Colonic mucosa (tissue), 4 donors: Measurements from ENCODE around the gene ERICH6B. TPM values are rescaled to one million over a fixed set of nuclear protein-coding genes. Genes with fewer than 3 reads are reported as not detected.

Experiments used
- DNase-seq: peaks from one replicate; pipeline ENCODE4 v3.0.0-alpha.2; 2020
- H3K27ac ChIP-seq: fragments of 200-600 bp; one replicate; pipeline ENCODE4 v1.8.0; 2021
- H3K27me3 ChIP-seq: fragments of 200-600 bp; one replicate; pipeline ENCODE4 v1.8.0; 2021
- H3K36me3 ChIP-seq: fragments of 200-600 bp; one replicate; pipeline ENCODE4 v1.8.0; 2021
- H3K4me1 ChIP-seq: fragments of 200-600 bp; one replicate; pipeline ENCODE4 v1.8.0; 2021; ENCODE audit warnings: mild to moderate bottlenecking
- H3K4me3 ChIP-seq: fragments of 200-600 bp; one replicate; pipeline ENCODE4 v1.8.0; 2021
- H3K9ac ChIP-seq, 2 donors: one replicate each; pipeline ENCODE4 v1.7.0; 2013; ENCODE audit warnings: control low read depth in 2 of 2, low read depth in 2 of 2, low read length in 2 of 2
- H3K9me3 ChIP-seq: fragments of 200-600 bp; one replicate; pipeline ENCODE4 v1.8.0; 2021
- CTCF ChIP-seq: fragments of 200-600 bp; IDR thresholded peaks from one replicate; pipeline ENCODE4 v1.8.0; 2022; ENCODE audit warnings: antibody characterized with exemption, mild to moderate bottlenecking
- intact Hi-C: fragments of 100-400 bp; cut with DNase I; formaldehyde crosslinking; loops from one replicate; pipeline ENCODE4 v1.14.1; 2022
- total RNA-seq, 2 donors: library from RNA; stranded (reverse); fragmentation: NEBNext Ultra II Directional in 1 of 2; extraction: Animal tissue kit (Norgen Biotek cat#: 25700) in 1 of 2; gene quantifications; one replicate each; pipeline ENCODE4 v1.2.1, GENCODE V29; 2021
- donor health status: healthy.
- donor health status: DM: no; HTN: no; CAD: no.
- donor health status: DM: no; HTN: no; CAD: no.

The ERICH6B gene
- total RNA-seq, 2 donors from 2014 or later: not detected

- TF ChIP-seq CTCF: no peak
- intact Hi-C loops: no loop called here
Measured at GRCh38 chr13:45596800-45597475, 18.6 kb downstream of the ERICH6B start.

GRCh38 chr13:45595965-45596364 lies 19.6 kb downstream of the ERICH6B start:
- Histone ChIP-seq H3K4me1 (no peaks in the 10 kb centered on the region), H3K27ac (no peak overlapping the region), H3K9ac (no peak overlapping the region), H3K27me3 (no peaks in the 10 kb centered on the region), H3K4me3 (no peak overlapping the region), H3K9me3 (no peaks in the 10 kb centered on the region), H3K36me3 (no peaks in the 10 kb centered on the region)
- intact Hi-C loops: no loop called here
- TF ChIP-seq CTCF: no peak
- no peak for DNase-seq

More at GRCh38 chr13:45596800-45597475, 18.6 kb downstream of the ERICH6B start:
- H3K4me3 ChIP-seq: no peak overlapping the region
- no peak overlapping the region for H3K9ac ChIP-seq
- no peaks in the 10 kb centered on the region for H3K27me3 ChIP-seq
- no peaks in the 10 kb centered on the region for H3K36me3 ChIP-seq
- H3K27ac ChIP-seq: no peak overlapping the region
- H3K4me1 ChIP-seq: no peaks in the 10 kb centered on the region
- H3K9me3 ChIP-seq: no peaks in the 10 kb centered on the region
- DNase-seq: no peak

- H3K27ac ChIP-seq: no peak overlapping the region
- no peak overlapping the region for H3K9ac ChIP-seq
- no peaks in the 10 kb centered on the region for H3K4me1 ChIP-seq
- H3K4me3 ChIP-seq: no peak overlapping the region
- no peak for DNase-seq
- no peaks in the 10 kb centered on the region for H3K9me3 ChIP-seq
- no peak for TF ChIP-seq CTCF
- H3K36me3 ChIP-seq: no peaks in the 10 kb centered on the region
- H3K27me3 ChIP-seq: no peaks in the 10 kb centered on the region
- intact Hi-C loops: no loop called here
Measured at GRCh38 chr13:45594764-45595163, 20.8 kb downstream of the ERICH6B start.

GRCh38 chr13:45594227-45594626 lies 21.3 kb downstream of the ERICH6B start:
- Histone ChIP-seq H3K4me3 (no peak overlapping the region), H3K27me3 (no peaks in the 10 kb centered on the region), H3K9ac (no peak overlapping the region), H3K36me3 (no peaks in the 10 kb centered on the region), H3K4me1 (no peaks in the 10 kb centered on the region), H3K27ac (no peak overlapping the region), H3K9me3 (no peaks in the 10 kb centered on the region)
- DNase-seq: no peak
- TF ChIP-seq CTCF: no peak
- intact Hi-C loops: no loop called here

DNA sequence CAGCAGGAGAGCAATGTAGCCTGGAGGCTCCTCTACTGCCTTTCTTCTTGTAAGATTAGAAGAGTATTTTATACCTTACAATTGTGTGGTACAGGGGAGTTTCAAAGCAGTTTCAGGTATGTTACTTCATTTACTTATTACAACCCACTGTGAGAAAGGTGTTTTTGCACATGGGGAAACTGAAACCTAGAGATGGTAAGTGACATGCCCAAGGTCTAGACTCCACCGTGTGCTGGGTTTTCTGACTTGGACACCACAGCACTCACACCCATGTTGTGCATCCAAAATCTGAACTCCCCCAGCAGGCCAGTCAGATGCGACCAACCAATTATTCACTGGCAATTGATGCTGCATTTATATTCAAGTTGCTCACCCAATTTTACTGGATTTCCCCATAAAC lies 22.8 kb downstream of the ERICH6B start:
- no peak for TF ChIP-seq CTCF
- Histone ChIP-seq H3K9me3 (no peaks in the 10 kb centered on the region), H3K4me1 (no peaks in the 10 kb centered on the region), H3K4me3 (no peak overlapping the region), H3K27me3 (no peaks in the 10 kb centered on the region), H3K9ac (no peak overlapping the region), H3K27ac (no peak overlapping the region), H3K36me3 (no peaks in the 10 kb centered on the region)
- intact Hi-C loops: no loop called here
- DNase-seq: no peak
